HepG2 (cell line): ENCODE measurements around the gene NR2F1-AS1. TPM values are rescaled to one million over a fixed set of nuclear protein-coding genes. Genes with fewer than 3 reads are reported as not detected.
A peak's percentile ranks its signal among the peaks of the same experiment; 100 is the strongest.

Source experiments
- ATAC-seq: fragments of 200-7000 bp; cut with Tn5 transposase; 3 replicates; pipeline ENCODE4 v1.9.1; 2020; ENCODE audit warnings: mild to moderate bottlenecking, moderate library complexity
- BruUV-seq: library from RNA; stranded (reverse); fragments of 400-500 nt; replicated peaks from 2 replicates; lab custom pipeline; 2021; lab: Mats Ljungman, UMichigan
- CTCF ChIA-PET: fragments of 300-600 bp; formaldehyde crosslinking; extraction: SDS; loops from one replicate; lab custom pipeline; 2021; ENCODE audit warnings: low total read pairs, inconsistent platforms, low intra/inter-chr PET ratio; lab: Yijun Ruan, JAX
- POLR2A ChIA-PET: fragments of 350-600 bp; sonication (Branson Sonifier 250); formaldehyde crosslinking; loops from one replicate; lab custom pipeline; 2020; ENCODE audit warnings: antibody characterized with exemption, inconsistent platforms; lab: Yijun Ruan, JAX
- DNase-seq: peaks from one replicate; pipeline ENCODE4 v3.0.0-alpha.2; 2015; ENCODE audit warnings: low spot score
- FAIRE-seq: peaks from 3 replicates; lab custom pipeline; 2011; peaks lifted over from hg19 to GRCh38; lab: Jason Lieb, UNC
- H2AFZ ChIP-seq: one replicate; pipeline ENCODE4 v1.6.1; 2011; ENCODE audit warnings: low read length, inconsistent platforms
- H3K27ac ChIP-seq: fragments of 300-600 bp; 3 replicates; pipeline ENCODE4 v1.8.0; 2011; ENCODE audit warnings: mixed run types, mild to moderate bottlenecking, mixed read lengths, low read length, inconsistent platforms; ENCODE audit not compliant: insufficient read depth; ENCODE audit errors: extremely low read length
- H3K27me3 ChIP-seq, 2 experiments: fragments of 200-600 bp in 1 of 2; 2 replicates in 1 of 2; 3 replicates in 1 of 2; pipeline versions ENCODE4 v1.6.0 to v1.8.0; 2011; ENCODE audit warnings: low read length in 2 of 2, mild to moderate bottlenecking in 2 of 2, moderate library complexity in 2 of 2, inconsistent platforms in 1 of 2; ENCODE audit not compliant: insufficient read depth in 2 of 2, control insufficient read depth in 1 of 2
- H3K36me3 ChIP-seq, 2 experiments: fragments of 200-600 bp in 1 of 2; replicated peaks in 1 of 2; 2 replicates in 1 of 2; 3 replicates in 1 of 2; pipeline versions ENCODE4 v1.5.1 to v1.8.0; 2011; ENCODE audit warnings: low read length in 2 of 2, inconsistent platforms in 1 of 2; ENCODE audit not compliant: insufficient read depth in 2 of 2, control insufficient read depth in 1 of 2
- H3K4me1 ChIP-seq: 2 replicates; pipeline ENCODE4 v1.5.1; 2012; ENCODE audit warnings: low read length, inconsistent platforms; ENCODE audit not compliant: insufficient read depth
- H3K4me2 ChIP-seq: 2 replicates; pipeline ENCODE4 v1.6.0; 2011; ENCODE audit warnings: low read depth, low read length, inconsistent platforms
- H3K4me3 ChIP-seq, 3 experiments: fragments of 200-600 bp in 1 of 3; sonication (generic), shearing (Covaris generic) in 1 of 3; replicated peaks in 1 of 3; 2 replicates each; pipeline ENCODE4 v1.5.1; 2011 to 2016; ENCODE audit warnings: low read length in 3 of 3, inconsistent platforms in 2 of 3, low read depth in 2 of 3, mild to moderate bottlenecking in 2 of 3, control low read depth in 1 of 3, mixed read lengths in 1 of 3; ENCODE audit not compliant: insufficient read depth in 1 of 3
- H3K79me2 ChIP-seq: one replicate; pipeline ENCODE4 v1.6.1; 2011; ENCODE audit warnings: low read length, inconsistent platforms; ENCODE audit not compliant: insufficient read depth
- H3K9ac ChIP-seq: 2 replicates; pipeline ENCODE4 v1.6.0; 2011; ENCODE audit warnings: mild to moderate bottlenecking, low read depth, low read length, inconsistent platforms; ENCODE audit not compliant: insufficient read depth
- H3K9me3 ChIP-seq: 2 replicates; pipeline ENCODE4 v1.5.1; 2012; ENCODE audit warnings: mild to moderate bottlenecking, low read length
- H4K20me1 ChIP-seq: 2 replicates; pipeline ENCODE4 v1.6.0; 2011; ENCODE audit warnings: inconsistent platforms, mild to moderate bottlenecking, low read length, moderate library complexity; ENCODE audit not compliant: insufficient read depth
- GATAD2A ChIP-seq: IDR thresholded peaks from 2 replicates; pipeline ENCODE4 v1.6.1; 2016
- GFI1 ChIP-seq: sonication (generic); formaldehyde crosslinking; IDR thresholded peaks from 2 replicates; pipeline ENCODE4 v1.5.0; 2020; ENCODE audit warnings: missing genetic modification reagents, mild to moderate bottlenecking, borderline replicate concordance
- HNRNPH1 ChIP-seq: fragments of 200-400 bp; formaldehyde crosslinking; optimal IDR thresholded peaks from 2 replicates; pipeline ENCODE3; 2017; ENCODE audit warnings: mild to moderate bottlenecking, low read depth, low read length
- RBFOX2 ChIP-seq: fragments of 200-400 bp; formaldehyde crosslinking; IDR thresholded peaks from 2 replicates; pipeline ENCODE4 v1.6.1; 2017; ENCODE audit warnings: low read depth, mild to moderate bottlenecking, low read length
- RNF2 ChIP-seq: fragments of 450-650 bp; conservative IDR thresholded peaks from 2 replicates; pipeline ENCODE4 v1.6.1; 2016; ENCODE audit warnings: low read depth
- TARDBP ChIP-seq: sonication (generic); formaldehyde crosslinking; IDR thresholded peaks from 2 replicates; pipeline ENCODE4 v1.8.0; 2022; ENCODE audit warnings: mild to moderate bottlenecking, missing genetic modification reagents
- TRIM24 ChIP-seq: sonication (generic); formaldehyde crosslinking; IDR thresholded peaks from 2 replicates; pipeline ENCODE4 v1.8.0; 2022; ENCODE audit warnings: mild to moderate bottlenecking, missing genetic modification reagents
- ZNF224 ChIP-seq: sonication (generic); formaldehyde crosslinking; IDR thresholded peaks from 2 replicates; pipeline ENCODE4 v1.5.0; 2020; ENCODE audit warnings: mild to moderate bottlenecking, missing genetic modification reagents
- ZNF235 ChIP-seq: sonication (generic); formaldehyde crosslinking; IDR thresholded peaks from 2 replicates; pipeline ENCODE4 v1.8.1; 2023; ENCODE audit warnings: mild to moderate bottlenecking, missing genetic modification reagents, borderline replicate concordance
- ZNF24 ChIP-seq: fragments of 450-650 bp; IDR thresholded peaks from 2 replicates; pipeline ENCODE4 v1.6.1; 2017; ENCODE audit warnings: antibody characterized with exemption, mild to moderate bottlenecking
- ZNF274 ChIP-seq: sonication (generic); formaldehyde crosslinking; IDR thresholded peaks from 2 replicates; pipeline ENCODE4 v1.5.1; 2020; ENCODE audit warnings: mild to moderate bottlenecking, missing genetic modification reagents
- ZNF609 ChIP-seq: sonication (generic); formaldehyde crosslinking; IDR thresholded peaks from 2 replicates; pipeline ENCODE4 v1.4.0; 2020; ENCODE audit warnings: mild to moderate bottlenecking, missing genetic modification reagents, borderline replicate concordance
- WGBS: methylation state at CpG from one replicate; pipeline ENCODE4 v1.1.6; 2017; ENCODE audit warnings: low lambda C conversion rate; 5-methylcytosine and 5-hydroxymethylcytosine counted together
- in situ Hi-C: cut with HindIII; loops from 2 replicates; pipeline ENCODE4 v1.10.0; 2017; ENCODE audit warnings: low pct_unique_long_range_greater_than_20kb; ENCODE audit not compliant: extremely low pct_ligation_motif_present
- intact Hi-C: fragments of 100-400 bp; cut with micrococcal nuclease; formaldehyde crosslinking; loops from one replicate; pipeline ENCODE4 v1.10.0; 2022; ENCODE audit not compliant: unreplicated experiment
- polyA plus RNA-seq, 8 experiments: library from polyadenylated mRNA; depleted of rRNA in 3 of 8; stranded (reverse) in 7 of 8; unstranded in 1 of 8; fragments of >200 nt; fragmentation: Illumina TruSeq in 4 of 8; extraction: Trizol in 4 of 8; gene quantifications; 2 replicates each; pipeline versions ENCODE4 v1.2.1 to v1.2.3, GENCODE V29; 2011 to 2016; ENCODE audit warnings: low read depth in 4 of 8, missing spikeins in 1 of 8, mixed read lengths in 1 of 8; ENCODE audit not compliant: insufficient read depth in 1 of 8
- total RNA-seq, 5 experiments: library from RNA; depleted of rRNA; stranded (reverse); fragments of >200 nt; fragmentation: Illumina TruSeq; extraction: Trizol; gene quantifications; 2 replicates each; pipeline ENCODE4 v1.2.3, GENCODE V29; 2016; ENCODE audit warnings: low read depth in 1 of 5

The NR2F1-AS1 gene
- total and polyA plus RNA-seq, 2 of the 13 experiments (the other 11 are each of a cell fraction or from before 2014, with no cell fraction given), result 2.8 TPM

- H3K36me3 ChIP-seq, result peaks cover 11 to 53% of the 10 kb centered on the region in 2 experiments
- FAIRE-seq (no peak), ATAC-seq (no peak), DNase-seq (no peak)
- no peak overlapping the region for H3K27ac ChIP-seq
- H3K9ac ChIP-seq, result no peak overlapping the region
- POLR2A ChIA-PET, result interaction anchor here (1.4 kb wide), 1 partner anchor 9 kb away, joined by 9 read pairs; the partner anchor contains the start of gene NR2F1
- 0 out of 2 replicates have a peak, but pooled peaks have one; percentile 41 for TF ChIP-seq RBFOX2
- no peak for TF ChIP-seq ZNF24
- H3K27me3 ChIP-seq, result no peaks in the 10 kb centered on the region
- peaks cover 53% of the 10 kb centered on the region for H4K20me1 ChIP-seq
- CTCF ChIA-PET, result no interaction called here
- H3K4me1 ChIP-seq, result peaks cover 52% of the 10 kb centered on the region
- WGBS, result 91% methylated on average over 4 of the region's 4 CpGs
- peaks cover 45% of the 10 kb centered on the region for H3K79me2 ChIP-seq
- no TSS peak for BruUV-seq
- no peaks in the 10 kb centered on the region for H3K9me3 ChIP-seq
- no peak overlapping the region for H3K4me3 ChIP-seq
- no peak overlapping the region; the same call in 1 of the 2 replicates for H3K4me2 ChIP-seq
- H2AFZ ChIP-seq, result no peak overlapping the region
- in situ Hi-C loops (no loop called here), intact Hi-C loops (no loop called here)
Measured at GRCh38 chr5:93591323-93591945, 10.4 kb upstream of the NR2F1-AS1 start.

DNA sequence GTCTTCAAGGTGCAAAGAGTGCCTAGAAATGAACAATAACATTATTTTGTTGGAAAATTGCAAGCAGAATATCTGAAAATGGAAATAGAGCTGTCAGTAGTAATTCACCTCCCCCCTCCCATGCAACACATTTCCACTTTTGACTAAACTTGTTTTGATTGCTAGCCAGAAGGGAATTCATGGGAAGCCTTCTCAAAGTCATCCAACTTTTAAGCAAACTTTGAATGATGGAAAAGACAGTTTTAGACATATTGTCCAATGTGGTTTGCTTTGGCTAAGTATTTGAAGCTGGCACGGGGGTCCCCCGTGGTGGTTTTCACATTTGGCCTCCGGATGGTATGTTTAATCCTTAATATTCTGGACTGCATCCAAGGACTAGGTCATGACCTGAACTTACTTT is 9.5 kb upstream of the NR2F1-AS1 start:
- Histone ChIP-seq H3K4me1 (peaks cover 53% of the 10 kb centered on the region), H3K36me3 (peaks cover 11 to 53% of the 10 kb centered on the region in 2 experiments), H3K9me3 (no peaks in the 10 kb centered on the region), H3K9ac (no peak overlapping the region), H3K4me2 (peak overlapping the region; percentile 61), H3K27ac (no peak overlapping the region), H4K20me1 (peaks cover 60% of the 10 kb centered on the region), H3K79me2 (peaks cover 55% of the 10 kb centered on the region), H3K27me3 (no peaks in the 10 kb centered on the region; a peak in 1 of 5 replicates), H3K4me3 (no peak overlapping the region), H2AFZ (no peak overlapping the region)
- DNase-seq, result no peak
- in situ Hi-C loops, result no loop called here
- ChIA-PET CTCF (no interaction called here), POLR2A (interaction anchor here (1.4 kb wide), 1 partner anchor 8 kb away, joined by 9 read pairs; the partner anchor contains the start of gene NR2F1)
- intact Hi-C loops, result no loop called here
- BruUV-seq, result no TSS peak
- no peak for FAIRE-seq
- no peak for ATAC-seq
- WGBS, result 88% methylated on average over 3 of the region's 3 CpGs
- no peak for TF ChIP-seq TRIM24 (CRISPR knock-in tag)
- no peak for TF ChIP-seq RNF2
- TF ChIP-seq TARDBP (CRISPR knock-in tag), result no peak
- no peak for TF ChIP-seq HNRNPH1
- TF ChIP-seq GATAD2A (CRISPR knock-in tag), result no peak
- TF ChIP-seq ZNF224, result no peak
- no peak for TF ChIP-seq ZNF609
- TF ChIP-seq ZNF274, result no peak
- TF ChIP-seq GFI1 (CRISPR knock-in tag), result no peak
- no peak for TF ChIP-seq ZNF235
